Osteoblast (primary cell): Measurements from ENCODE around the gene PHLPP1. TPM values are rescaled to one million over a fixed set of nuclear protein-coding genes. Genes with fewer than 3 reads are reported as not detected.

ENCODE experiments used
- DNase-seq: peaks from one replicate; pipeline ENCODE4 v3.0.0; 2011; ENCODE audit warnings: low spot score, mixed read lengths; ENCODE audit not compliant: insufficient read length; ENCODE audit errors: missing footprints
- H2AFZ ChIP-seq: 2 replicates; pipeline ENCODE4 v1.6.0; 2011; ENCODE audit warnings: mild to moderate bottlenecking, low read length
- H3K27ac ChIP-seq: 2 replicates; pipeline ENCODE4 v1.5.1; 2011; ENCODE audit warnings: mild to moderate bottlenecking, low read depth, low read length, moderate library complexity
- H3K27me3 ChIP-seq: 2 replicates; pipeline ENCODE4 v1.6.0; 2012; ENCODE audit warnings: mild to moderate bottlenecking, control low read depth, inconsistent platforms, low read length, moderate library complexity; ENCODE audit not compliant: insufficient read depth
- H3K36me3 ChIP-seq: 2 replicates; pipeline ENCODE4 v1.5.1; 2011; ENCODE audit warnings: mild to moderate bottlenecking, low read length, control low read depth, moderate library complexity; ENCODE audit not compliant: insufficient read depth
- H3K4me1 ChIP-seq: 2 replicates; pipeline ENCODE4 v1.5.1; 2011; ENCODE audit warnings: mild to moderate bottlenecking, low read length, control low read depth, moderate library complexity; ENCODE audit not compliant: insufficient read depth
- H3K4me2 ChIP-seq: 2 replicates; pipeline ENCODE4 v1.6.0; 2011; ENCODE audit warnings: mild to moderate bottlenecking, low read length; ENCODE audit not compliant: insufficient read depth
- H3K4me3 ChIP-seq: fragments of 200-600 bp; sonication (generic); 3 replicates; pipeline ENCODE4 v1.5.1; 2012; ENCODE audit warnings: mild to moderate bottlenecking, low read length, inconsistent platforms; ENCODE audit not compliant: insufficient read depth
- H3K79me2 ChIP-seq: 2 replicates; pipeline ENCODE4 v1.6.0; 2012; ENCODE audit warnings: mild to moderate bottlenecking, low read length, control low read depth, inconsistent platforms; ENCODE audit not compliant: insufficient read depth
- H3K9me3 ChIP-seq: 2 replicates; pipeline ENCODE4 v1.5.1; 2011; ENCODE audit warnings: low read depth, low read length, control low read depth
- H4K20me1 ChIP-seq: 2 replicates; pipeline ENCODE4 v1.6.0; 2012; ENCODE audit warnings: mild to moderate bottlenecking, low read length, control low read depth; ENCODE audit not compliant: insufficient read depth
- CTCF ChIP-seq: IDR thresholded peaks from 2 replicates; pipeline ENCODE4 v1.5.1; 2011; ENCODE audit warnings: mild to moderate bottlenecking, low read depth, low read length, moderate library complexity; ENCODE audit errors: extremely low read depth
- total RNA-seq: library from RNA; depleted of rRNA; stranded (reverse); fragments of >200 nt; gene quantifications from 2 replicates; pipeline ENCODE4 v1.2.3, GENCODE V29; 2012

PHLPP1 gene
- total RNA-seq, 1 donor, result 6.9 TPM

- Histone ChIP-seq H3K4me2 (no peak overlapping the region), H3K27ac (no peak overlapping the region), H3K36me3 (no peaks in the 10 kb centered on the region), H4K20me1 (no peaks in the 10 kb centered on the region), H3K9me3 (no peaks in the 10 kb centered on the region), H3K4me3 (no peak overlapping the region), H3K79me2 (no peaks in the 10 kb centered on the region), H3K27me3 (no peaks in the 10 kb centered on the region), H2AFZ (no peak overlapping the region), H3K4me1 (no peaks in the 10 kb centered on the region)
- no peak for TF ChIP-seq CTCF
- no peak for DNase-seq
Observed at GRCh38 chr18:62846313-62846712, 131.0 kb downstream of the PHLPP1 start.

GRCh38 chr18:62847081-62847480 is 131.7 kb downstream of the PHLPP1 start:
- no peak for DNase-seq
- Histone ChIP-seq H2AFZ (no peak overlapping the region), H3K4me3 (no peak overlapping the region), H4K20me1 (no peaks in the 10 kb centered on the region), H3K36me3 (no peaks in the 10 kb centered on the region), H3K79me2 (no peaks in the 10 kb centered on the region), H3K9me3 (no peaks in the 10 kb centered on the region), H3K27me3 (no peaks in the 10 kb centered on the region), H3K27ac (no peak overlapping the region), H3K4me1 (no peaks in the 10 kb centered on the region), H3K4me2 (no peak overlapping the region)
- TF ChIP-seq CTCF, result no peak

GRCh38 chr18:62848946-62849345 is 133.6 kb downstream of the PHLPP1 start:
- Histone ChIP-seq H4K20me1 (no peaks in the 10 kb centered on the region), H3K4me1 (no peaks in the 10 kb centered on the region), H3K4me2 (no peak overlapping the region), H2AFZ (no peak overlapping the region), H3K4me3 (no peak overlapping the region), H3K9me3 (no peaks in the 10 kb centered on the region), H3K27me3 (no peaks in the 10 kb centered on the region), H3K27ac (no peak overlapping the region), H3K36me3 (no peaks in the 10 kb centered on the region), H3K79me2 (no peaks in the 10 kb centered on the region)
- DNase-seq, result no peak
- no peak for TF ChIP-seq CTCF

GRCh38 chr18:62850619-62851306 is 135.4 kb downstream of the PHLPP1 start:
- TF ChIP-seq CTCF, result no peak
- Histone ChIP-seq H3K4me1 (no peaks in the 10 kb centered on the region), H3K9me3 (no peaks in the 10 kb centered on the region), H3K27me3 (no peaks in the 10 kb centered on the region), H3K36me3 (no peaks in the 10 kb centered on the region), H4K20me1 (no peaks in the 10 kb centered on the region), H2AFZ (no peak overlapping the region), H3K4me2 (no peak overlapping the region), H3K79me2 (no peaks in the 10 kb centered on the region), H3K4me3 (no peak overlapping the region), H3K27ac (no peak overlapping the region)
- no peak for DNase-seq
